ENCODE results near the gene PPP2R2B.

Gene PPP2R2B

DNA sequence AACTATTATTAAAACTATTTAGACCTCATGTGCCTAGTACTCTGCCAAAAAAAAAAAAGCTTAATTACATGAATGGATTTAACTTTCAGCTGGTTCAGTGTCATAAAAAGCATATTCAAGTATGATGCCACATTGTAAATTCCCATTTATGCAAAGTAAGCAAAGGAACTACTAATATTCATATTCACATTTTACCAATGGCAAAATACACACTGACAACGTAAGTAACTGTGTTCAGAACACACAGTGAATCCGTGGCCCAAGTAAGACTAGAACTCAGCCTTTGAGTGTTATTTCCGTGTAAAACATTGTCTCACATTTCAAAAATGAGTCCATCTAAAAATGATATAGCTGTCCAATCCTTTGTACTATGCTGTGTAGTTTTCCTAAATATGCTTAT is 56.8 kb downstream of the PPP2R2B start:
- no peak for DNase-seq

DNA sequence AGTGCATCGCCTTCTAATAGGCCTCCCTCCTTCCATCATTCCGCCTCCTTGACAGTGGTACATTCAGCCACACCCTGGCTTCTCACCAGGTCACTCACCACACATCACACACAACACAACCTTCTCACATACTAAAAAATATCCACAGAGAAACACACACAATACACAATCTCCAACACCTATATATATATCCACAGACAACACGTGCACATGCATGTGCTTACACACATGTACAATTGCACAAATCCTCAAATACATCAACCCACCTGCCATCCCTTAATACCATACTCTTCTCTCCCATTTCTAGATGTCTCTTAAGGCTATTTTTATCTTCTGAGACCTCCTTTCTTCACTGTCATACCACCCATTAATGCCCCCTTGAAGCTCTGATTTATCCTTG is 57.6 kb downstream of the PPP2R2B start:
- DNase-seq, result no peak

DNA sequence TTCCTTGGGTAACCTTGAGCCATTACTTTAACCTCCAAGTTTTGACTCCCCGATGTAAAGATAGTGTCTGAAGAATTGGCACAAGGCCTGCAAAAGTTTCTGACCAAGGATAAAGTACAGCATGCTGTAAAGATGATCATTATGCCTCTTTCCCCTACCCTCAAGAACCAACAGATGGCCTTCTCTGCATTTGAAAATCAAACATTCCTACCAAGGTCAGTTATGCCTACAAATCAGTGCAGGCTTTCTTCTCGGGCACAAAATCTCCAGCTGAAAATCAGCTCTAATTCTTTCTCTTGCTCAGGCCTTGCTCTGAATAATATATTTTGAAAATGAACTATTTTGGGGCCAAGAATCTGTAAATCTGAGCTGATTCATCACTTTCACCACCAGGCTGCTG is 59.7 kb downstream of the PPP2R2B start:
- no peak for DNase-seq

DNA sequence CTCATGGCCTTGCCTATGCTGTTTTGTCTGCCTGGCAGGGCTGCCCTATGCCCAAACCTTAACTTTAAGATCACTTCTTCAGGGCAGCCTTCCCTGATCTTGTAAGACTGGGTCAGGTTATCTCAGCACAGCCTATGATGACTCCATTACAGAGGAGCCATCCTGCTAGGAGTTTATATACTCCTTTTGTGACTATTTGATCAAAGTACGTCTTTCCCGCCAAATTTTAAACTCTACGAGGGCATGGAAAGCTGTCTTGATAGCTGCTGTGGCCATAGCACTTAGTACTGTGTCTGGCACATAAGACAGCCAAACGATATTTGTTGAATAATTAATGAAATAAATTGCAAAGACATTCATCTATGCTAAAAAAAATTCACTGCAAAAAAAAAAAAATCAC is 60.6 kb downstream of the PPP2R2B start:
- no peak for DNase-seq

DNA sequence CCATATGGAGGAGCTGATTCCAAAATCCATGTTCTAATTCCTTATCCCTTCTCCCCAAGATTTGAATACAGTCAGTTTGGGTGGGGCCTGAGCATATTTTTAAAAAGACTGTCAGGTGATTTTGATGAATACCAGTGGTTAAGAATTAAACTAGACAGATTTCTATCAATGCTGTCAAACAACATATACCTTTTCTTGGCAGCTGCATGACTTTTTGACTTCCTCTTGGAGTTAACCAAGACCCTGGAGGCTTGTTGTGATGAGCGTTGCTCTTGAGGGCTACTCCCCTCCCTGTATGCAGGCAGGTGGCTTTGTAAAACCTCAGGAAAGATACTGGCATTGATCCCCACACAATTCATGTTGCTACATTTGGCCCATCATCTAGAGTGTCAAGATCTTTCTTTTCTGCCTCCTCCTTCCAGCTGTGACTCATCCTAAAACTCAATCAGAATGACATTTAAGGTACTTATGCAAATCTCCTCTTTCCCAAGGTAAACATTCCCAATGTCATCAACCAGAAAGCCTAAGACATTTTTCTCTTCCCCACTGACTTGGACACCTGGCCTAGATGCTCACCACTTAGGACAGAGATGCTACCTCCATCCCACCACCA is 61.7 kb downstream of the PPP2R2B start:
- no peak for DNase-seq

DNA sequence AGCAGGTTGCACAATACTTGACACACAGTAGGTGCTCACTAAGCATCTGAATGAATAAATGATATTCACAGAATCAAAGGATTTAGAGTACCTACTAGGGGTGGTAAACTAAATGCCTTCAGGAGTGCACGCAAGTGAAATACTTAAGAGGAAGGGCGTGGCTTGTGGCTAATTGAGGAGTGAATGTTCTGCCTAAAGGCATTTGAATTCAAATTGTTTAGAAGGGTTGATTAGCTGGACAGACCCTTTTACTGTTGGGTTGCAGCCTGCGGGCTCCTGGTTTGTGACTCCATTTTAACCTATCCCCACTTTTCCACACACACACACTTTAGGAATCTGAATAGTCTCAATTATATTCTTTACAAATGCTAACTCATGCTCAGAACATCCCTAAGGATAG is 63.1 kb downstream of the PPP2R2B start:
- DNase-seq, result no peak

DNA sequence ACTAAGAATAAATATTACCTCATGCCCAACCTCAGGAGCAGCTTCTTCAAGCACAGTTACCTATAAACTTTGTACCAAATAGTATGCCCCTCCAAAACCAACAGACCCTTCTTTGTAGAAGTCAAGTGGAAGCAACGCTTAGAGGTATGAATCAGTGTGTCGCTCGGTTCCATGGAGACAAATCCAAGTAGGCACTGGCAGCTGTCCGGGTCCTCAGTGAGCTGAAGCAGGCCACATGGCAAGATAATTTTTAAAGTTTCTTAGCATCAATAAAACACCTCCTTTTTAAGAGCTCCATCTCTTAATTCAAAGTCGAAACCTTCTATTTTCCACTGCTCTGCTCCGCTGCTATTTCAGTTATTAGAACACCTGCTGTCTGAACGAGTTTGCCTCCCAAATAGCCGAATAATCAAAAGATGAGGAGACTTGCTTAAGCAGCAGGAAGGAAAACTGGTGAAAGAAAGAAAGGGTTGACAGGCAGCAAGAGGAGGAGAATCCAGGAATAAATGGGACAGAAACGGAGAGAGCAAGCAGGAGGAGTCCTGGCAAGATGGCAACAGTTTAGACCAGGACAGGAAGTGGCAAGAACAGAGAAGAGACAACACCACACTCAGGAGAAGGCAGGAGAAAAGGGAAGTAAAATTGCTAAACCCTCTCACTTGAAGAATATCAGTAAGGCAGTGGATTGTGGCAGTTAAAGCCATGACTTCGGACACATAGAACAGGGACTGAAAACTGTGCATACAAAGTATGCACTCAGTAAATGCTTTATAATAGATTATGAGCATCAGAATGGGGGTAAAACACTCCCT is 65.0 kb downstream of the PPP2R2B start:
- no peak for DNase-seq

DNA sequence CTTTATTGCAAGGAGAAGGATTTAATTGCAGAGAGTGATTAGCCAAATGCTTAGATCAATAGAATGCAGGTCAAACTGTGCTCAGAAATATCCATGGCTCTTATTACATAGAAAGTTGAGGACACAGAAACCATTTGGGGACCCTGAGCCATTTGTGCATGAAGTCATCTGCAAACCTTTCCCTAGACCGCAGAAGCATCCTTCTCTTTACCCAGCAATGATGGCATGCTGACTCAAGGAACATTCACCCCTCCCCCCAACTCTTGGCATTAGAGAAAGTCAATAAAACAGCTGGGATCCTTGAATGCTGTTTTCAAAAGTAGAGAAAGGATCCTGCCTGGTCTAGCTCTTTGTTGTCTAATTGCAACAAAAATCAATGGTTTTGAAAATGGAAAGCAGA is 73.5 kb downstream of the PPP2R2B start:
- no peak for DNase-seq

DNA sequence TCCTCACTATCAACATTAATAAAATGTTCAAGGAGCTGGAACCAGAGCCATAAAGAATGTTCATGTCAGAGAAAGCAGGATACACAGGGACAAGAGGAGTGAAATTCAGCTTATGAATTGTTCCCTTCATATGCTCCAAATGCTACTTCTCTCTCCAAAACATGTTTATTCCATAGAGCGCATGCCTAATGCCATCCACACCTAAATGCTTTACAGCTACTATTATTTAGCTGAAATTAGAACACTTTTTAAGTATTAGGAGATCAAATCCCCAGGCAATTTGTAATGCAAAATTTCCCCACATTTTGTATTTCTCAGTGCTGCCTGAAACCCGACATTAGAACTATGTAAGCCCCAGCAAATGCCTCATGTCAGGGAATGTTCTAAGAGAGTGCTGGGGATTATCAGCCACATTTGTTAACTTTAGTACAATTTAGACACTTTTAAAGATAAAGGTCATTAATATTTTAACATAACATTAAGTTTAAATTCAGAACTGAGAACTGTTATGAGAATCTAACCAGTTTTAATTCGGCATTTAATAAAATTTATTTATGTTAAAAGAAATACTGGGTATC is 75.5 kb downstream of the PPP2R2B start:
- no peak for DNase-seq

DNA sequence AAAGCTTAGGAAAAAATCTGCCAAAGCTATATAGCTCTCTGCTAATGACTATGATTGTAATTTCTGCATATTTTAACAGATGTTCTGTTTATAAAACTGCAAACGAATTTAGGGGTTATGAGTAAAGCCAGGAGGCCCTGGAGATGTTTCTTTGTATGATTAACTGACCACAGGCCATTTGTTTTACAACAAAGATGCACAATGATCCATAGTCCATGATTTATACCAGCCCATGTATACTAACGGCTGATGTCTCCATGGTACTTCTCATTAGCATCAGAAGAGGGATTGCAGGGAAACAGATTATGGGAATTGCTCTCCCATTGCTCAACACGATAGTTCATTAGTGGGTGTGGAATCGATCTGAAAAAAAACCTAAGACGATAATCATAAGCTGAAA is 78.9 kb downstream of the PPP2R2B start:
- no peak for DNase-seq

DNA sequence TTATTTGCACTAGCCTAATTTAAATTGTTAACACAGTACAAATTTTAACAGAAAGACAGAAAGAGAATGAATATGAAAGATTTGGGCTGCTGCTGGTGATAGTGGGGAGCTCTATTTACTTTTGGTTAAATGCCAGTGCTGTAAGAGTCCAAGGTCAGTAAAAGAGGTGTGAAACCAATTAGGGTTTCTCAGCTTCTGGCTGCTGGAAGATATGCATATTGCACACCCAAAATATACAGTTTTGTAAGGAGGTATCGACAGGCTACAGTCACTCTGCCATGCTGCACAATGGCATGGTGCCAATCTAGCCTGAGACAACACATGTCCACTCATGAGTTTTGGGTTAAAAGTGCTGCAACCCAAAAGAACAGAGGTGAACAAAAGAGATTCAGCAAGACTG is 79.3 kb downstream of the PPP2R2B start:
- DNase-seq, result no peak

DNA sequence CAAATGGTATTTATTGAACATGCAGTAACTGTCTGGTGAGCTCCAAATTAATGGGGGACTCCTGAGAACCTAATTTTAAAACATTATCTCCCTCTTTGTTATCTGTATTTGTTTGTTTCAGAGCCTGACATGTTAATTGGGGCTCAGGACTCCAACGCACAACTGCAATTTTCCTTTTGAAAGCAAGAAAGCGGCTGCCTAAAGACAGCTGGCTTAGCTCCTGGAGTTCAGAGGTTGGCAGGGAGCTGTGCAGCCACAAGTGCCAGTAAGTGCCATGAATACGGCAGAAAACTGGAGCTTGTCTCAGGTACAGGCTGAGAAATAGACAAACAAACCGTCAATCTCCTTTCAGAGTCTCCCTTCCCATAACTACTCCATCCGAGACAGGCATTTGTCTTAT is 80.9 kb downstream of the PPP2R2B start:
- DNase-seq, result no peak

DNA sequence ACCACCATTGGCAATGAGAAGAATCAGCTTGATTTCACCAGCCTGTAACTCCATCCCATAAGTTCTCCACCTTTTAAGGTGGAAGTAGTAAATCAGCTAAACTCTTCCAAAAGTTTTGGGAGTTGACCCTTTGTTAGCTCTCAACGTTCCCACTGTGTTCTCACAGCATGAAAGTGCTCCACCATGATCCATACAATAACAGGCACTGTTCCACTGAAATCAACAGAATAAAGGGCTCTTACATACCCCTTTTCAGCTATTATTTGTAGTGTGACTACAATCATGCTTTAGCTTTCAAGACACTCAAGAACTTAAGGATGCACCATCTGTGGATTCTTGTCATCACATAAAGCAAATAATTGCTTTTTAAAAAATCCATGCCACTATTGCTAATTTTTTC is 81.6 kb downstream of the PPP2R2B start:
- no peak for DNase-seq

DNA sequence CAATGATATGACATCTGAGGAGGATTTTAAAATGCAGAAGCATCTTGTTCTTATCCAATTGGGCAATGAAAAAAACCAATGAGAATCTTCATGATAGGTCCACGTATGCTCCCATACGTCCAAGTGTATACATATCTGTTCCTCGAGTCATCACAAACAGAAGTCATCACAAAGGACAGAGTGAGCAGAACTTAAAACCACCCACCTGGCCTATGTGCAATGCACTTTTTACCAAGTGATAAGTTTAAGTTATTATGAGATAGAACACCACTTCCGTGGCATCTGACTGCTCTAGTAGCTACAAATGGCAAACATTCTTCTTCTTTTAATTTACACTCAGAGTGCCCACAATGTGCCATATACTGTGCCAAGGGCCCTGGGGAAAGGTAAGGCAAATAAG is 82.4 kb downstream of the PPP2R2B start:
- DNase-seq, result no peak

DNA sequence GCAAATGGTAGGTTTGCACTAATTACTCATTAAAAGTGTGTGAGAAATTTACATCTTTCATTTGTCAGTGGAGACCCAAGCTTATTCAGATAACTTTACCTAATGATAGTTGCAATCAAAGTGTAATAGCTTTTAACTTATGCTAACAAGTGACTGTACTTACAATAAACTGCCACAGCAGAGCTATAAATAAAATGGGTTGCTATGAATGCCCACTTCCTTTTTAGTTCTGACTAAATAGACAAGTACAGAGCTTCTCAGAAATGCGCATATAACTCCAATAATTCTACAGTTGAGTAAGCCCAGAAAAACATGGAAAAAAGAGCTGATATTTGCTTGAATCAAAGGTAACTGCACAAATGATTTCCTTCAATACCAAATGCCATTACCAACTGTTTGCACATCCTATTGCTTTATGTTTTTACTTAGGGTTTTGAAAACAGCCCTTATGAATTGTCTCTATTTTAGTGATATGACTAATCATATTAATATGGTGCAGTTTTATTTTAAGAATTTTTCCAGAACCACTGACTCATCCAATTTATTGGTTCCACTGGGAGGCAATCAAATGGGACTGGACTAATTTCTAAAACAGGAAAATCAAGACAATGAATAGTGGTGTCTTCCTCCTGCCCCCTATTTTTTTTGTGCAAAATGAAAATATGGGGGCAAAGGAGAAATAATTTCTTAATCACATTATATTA is 84.1 kb downstream of the PPP2R2B start:
- no peak for DNase-seq

DNA sequence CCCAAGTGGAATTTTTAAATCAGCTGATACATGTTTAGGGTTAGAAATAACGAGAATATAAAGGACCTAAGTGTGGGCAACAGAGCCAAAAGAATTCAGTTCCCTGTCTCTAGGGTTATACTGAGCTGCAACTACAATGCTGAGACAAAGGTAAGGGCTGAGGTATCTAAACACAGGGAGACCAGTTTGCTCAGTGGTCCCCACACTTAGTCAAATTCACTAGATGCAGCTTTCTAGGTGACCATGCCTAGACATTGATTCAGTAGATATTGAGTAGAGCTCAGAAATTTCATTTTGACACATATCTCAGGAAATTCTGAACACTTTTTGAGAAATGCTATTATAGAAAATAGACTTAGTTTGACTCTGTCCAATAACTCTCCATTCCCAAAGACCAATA is 84.8 kb downstream of the PPP2R2B start:
- no peak for DNase-seq

DNA sequence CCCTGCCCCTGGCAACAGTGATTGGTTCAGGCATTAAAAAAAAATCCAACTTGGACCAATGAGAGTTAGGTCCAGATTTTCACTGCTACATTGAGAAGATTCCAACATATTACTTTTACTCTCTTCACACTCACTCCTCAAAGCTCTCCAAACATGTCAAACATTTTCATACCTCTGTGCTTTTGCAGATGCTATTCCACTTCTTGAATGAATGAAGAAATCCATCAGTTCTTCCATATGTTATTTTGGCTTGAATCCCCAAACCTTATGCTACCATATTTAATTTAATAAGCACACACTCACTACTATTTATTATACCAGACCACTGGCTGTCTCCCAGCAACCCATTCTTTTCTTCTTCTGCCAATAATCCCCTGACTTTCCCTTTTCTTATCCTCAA is 87.1 kb downstream of the PPP2R2B start:
- DNase-seq, result no peak

DNA sequence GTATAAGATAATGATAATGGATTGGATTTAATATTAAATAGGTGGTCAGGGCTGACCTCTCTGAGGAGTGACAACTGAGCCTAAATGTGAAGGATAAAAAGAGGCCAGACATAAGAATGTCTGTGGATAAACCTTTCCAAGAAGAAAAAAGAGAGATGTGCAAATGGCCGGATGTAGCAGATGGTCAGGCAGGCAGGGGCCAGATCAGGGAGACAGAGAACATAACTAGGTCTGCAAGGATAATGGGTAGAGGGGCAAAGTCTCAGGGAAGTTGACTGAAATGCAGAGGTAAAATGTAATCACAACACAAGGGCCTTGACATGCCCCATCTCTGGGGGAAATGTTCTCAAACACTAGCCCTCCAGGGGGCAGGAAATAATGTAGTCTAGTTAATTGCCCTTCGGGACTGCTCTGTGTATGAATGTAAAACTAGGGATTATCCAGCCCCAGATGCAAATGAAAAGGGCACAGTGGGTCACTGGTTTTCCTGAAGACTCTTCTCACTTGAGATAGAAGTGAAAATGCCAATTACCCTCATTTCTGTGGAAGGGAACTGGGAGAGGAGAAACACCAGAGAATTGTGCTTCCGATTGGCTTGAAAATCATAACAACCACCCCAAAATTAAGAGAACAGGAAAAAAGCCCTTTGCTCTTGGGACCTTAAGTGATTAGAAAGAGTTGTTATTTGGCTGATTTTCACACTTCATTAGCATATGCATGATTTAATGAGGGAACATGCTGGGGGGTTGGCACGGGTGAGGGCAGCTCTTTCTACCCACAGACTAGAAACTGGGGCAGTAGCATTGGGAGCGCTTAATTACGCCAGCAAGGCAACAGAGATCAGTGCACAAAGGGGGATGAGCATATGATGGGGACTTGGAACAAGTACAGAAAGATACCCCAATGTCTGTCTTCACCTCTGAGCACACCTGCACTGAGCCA is 88.6 kb downstream of the PPP2R2B start:
- DNase-seq, result no peak

DNA sequence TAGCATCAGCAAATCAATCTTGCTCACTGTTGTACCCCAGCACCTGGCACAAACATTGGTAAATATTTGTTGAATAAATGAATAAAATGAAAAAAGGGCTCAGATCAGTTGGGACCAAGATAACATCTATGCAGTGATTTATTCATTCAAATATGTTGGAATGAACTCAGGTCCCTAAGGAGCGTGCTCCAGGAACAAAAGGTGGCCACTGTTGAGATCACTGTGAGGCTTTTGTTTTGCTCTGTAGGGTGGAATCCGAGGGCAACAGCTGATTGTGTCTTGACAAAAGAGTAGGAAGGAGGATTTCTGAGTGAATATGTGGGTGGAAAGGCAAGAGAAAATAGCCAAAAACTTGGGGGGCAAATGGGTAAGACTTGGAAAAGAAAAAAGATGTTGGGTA is 89.7 kb downstream of the PPP2R2B start:
- DNase-seq, result no peak

DNA sequence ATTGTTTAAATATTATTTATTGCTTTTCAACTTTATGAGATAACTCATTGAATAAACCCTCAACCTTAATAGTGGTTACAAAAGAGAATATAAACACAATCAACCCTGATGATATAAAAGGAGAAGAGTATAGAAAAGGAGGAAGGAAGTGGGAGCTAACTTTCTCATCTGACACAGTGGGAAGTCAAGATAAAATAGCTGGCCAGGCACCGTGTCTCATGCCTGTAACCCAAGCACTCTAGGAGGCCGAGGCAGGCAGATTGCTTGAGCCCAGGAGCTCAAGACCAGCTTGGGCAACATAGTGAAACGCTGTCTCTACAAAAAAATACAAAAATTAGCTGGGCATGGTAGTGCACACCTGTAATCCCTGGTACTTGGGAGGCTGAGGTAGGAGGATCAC is 93.5 kb downstream of the PPP2R2B start:
- no peak for DNase-seq

DNA sequence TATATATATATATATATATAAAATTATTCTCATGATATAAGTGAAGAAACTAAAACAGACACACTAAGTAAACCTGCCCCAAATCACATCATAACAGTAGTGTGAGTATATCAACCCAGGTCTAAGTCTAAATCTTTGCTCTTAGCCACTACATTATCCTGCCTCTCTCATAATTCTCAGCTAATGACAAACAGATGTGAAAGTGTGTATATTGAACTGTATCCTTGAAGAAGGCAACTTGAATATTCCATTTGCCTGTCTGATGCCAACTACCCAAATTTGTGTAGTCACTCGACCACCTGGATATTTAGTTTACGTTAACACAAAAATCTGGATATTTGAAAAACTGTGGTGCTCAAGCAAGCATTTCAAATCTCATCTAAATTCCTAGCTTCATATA is 97.4 kb downstream of the PPP2R2B start:
- DNase-seq, result no peak

DNA sequence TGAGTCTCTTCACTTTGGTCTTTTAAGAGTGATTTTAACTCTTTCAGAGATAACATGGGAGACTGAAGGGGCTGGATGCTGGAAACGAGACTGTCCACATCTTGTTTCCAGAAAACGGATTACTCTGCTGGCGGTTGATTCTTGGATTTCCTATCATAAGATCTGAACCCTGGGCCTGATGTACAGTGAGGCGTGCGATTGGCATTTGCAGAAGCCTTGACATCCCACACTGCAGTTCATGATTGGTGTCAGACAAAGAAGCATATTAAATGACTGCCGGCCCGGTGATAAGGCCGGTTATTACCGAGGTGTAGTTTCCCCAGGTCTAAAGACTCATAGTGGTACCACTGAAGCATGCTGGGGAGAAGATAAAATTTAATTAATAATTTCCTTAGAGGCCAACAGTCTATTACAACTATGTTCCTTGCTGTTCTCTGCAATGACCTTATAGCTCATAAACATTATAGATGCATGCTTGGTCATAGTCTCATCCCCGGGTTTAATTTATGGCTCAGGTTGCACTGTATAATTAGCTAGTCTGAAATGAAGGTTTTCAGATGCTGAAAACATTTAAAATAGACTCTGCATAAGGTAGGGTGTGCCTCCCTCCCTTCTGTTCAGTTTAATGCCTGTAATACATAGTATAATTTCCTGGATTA is 99.2 kb downstream of the PPP2R2B start:
- DNase-seq, result no peak

All from NCI-H1436 treated with DMSO at 0.1 percent for 48 hours (cell line).